ENCODE measurements around the gene ARHGEF2.

ARHGEF2 gene

GRCh38 chr1:155960081-155960745 lies 18.1 kb downstream of the ARHGEF2 start:
- Histone ChIP-seq H3K36me3 (ENCODE audit: control insufficient read depth, insufficient read depth, low read length) (peaks cover 37% of the 10 kb centered on the region), H3K27me3 (replicated peaks; ENCODE audit: control insufficient read depth, insufficient read depth, low read length) (no peaks in the 10 kb centered on the region), H3K4me3 (replicated peaks; ENCODE audit: low read depth, low read length) (no peak overlapping the region)
- no peak for DNase-seq (ENCODE audit: extremely low read depth, insufficient read length)
- no peak for TF ChIP-seq CTCF (IDR thresholded peaks at IDR 0.05; ENCODE audit: insufficient read depth, low read length, poor library complexity, severe bottlenecking)

GRCh38 chr1:155957411-155957915 lies 20.9 kb downstream of the ARHGEF2 start:
- TF ChIP-seq CTCF (IDR thresholded peaks at IDR 0.05; ENCODE audit: insufficient read depth, low read length, poor library complexity, severe bottlenecking), result no peak
- no peak for DNase-seq (ENCODE audit: extremely low read depth, insufficient read length)
- H3K36me3 ChIP-seq (ENCODE audit: control insufficient read depth, insufficient read depth, low read length), result peaks cover 34% of the 10 kb centered on the region
- H3K27me3 ChIP-seq (replicated peaks; ENCODE audit: control insufficient read depth, insufficient read depth, low read length), result no peaks in the 10 kb centered on the region
- no peak overlapping the region for H3K4me3 ChIP-seq (replicated peaks; ENCODE audit: low read depth, low read length)

GRCh38 chr1:155954645-155955044 lies 23.7 kb downstream of the ARHGEF2 start:
- Histone ChIP-seq H3K27me3 (replicated peaks; ENCODE audit: control insufficient read depth, insufficient read depth, low read length) (no peaks in the 10 kb centered on the region), H3K4me3 (replicated peaks; ENCODE audit: low read depth, low read length) (no peak overlapping the region), H3K36me3 (ENCODE audit: control insufficient read depth, insufficient read depth, low read length) (peaks cover 46% of the 10 kb centered on the region)
- no peak for TF ChIP-seq CTCF (IDR thresholded peaks at IDR 0.05; ENCODE audit: insufficient read depth, low read length, poor library complexity, severe bottlenecking)
- no peak for DNase-seq (ENCODE audit: extremely low read depth, insufficient read length)

- no peak for TF ChIP-seq CTCF (IDR thresholded peaks at IDR 0.05; ENCODE audit: insufficient read depth, low read length, poor library complexity, severe bottlenecking)
- DNase-seq (ENCODE audit: extremely low read depth, insufficient read length), result no peak
- Histone ChIP-seq H3K4me3 (replicated peaks; ENCODE audit: low read depth, low read length) (no peak overlapping the region), H3K27me3 (replicated peaks; ENCODE audit: control insufficient read depth, insufficient read depth, low read length) (no peaks in the 10 kb centered on the region), H3K36me3 (ENCODE audit: control insufficient read depth, insufficient read depth, low read length) (peaks cover 47% of the 10 kb centered on the region)
These were observed 25.8 kb downstream of the ARHGEF2 start for GRCh38 chr1:155952505-155952890.

GRCh38 chr1:155951753-155952504 lies 26.4 kb downstream of the ARHGEF2 start:
- no peak for TF ChIP-seq CTCF (IDR thresholded peaks at IDR 0.05; ENCODE audit: insufficient read depth, low read length, poor library complexity, severe bottlenecking)
- H3K4me3 ChIP-seq (replicated peaks; ENCODE audit: low read depth, low read length), result no peak overlapping the region
- DNase-seq (ENCODE audit: extremely low read depth, insufficient read length), result no peak
- no peaks in the 10 kb centered on the region for H3K27me3 ChIP-seq (replicated peaks; ENCODE audit: control insufficient read depth, insufficient read depth, low read length)
- H3K36me3 ChIP-seq (ENCODE audit: control insufficient read depth, insufficient read depth, low read length), result peaks cover 49% of the 10 kb centered on the region
